H9 (cell line): ENCODE measurements around the gene RIPPLY3. TPM values are rescaled to one million over a fixed set of nuclear protein-coding genes. Genes with fewer than 3 reads are reported as not detected.

Experiments
- DNase-seq: peaks from one replicate; pipeline ENCODE4 v3.0.0-alpha.2; 2017
- H2AFZ ChIP-seq: one replicate; pipeline ENCODE4 v1.6.1; 2013; ENCODE audit warnings: mild to moderate bottlenecking, low read length, control low read depth, moderate library complexity
- H2AK5ac ChIP-seq: 2 replicates; pipeline ENCODE4 v1.6.1; 2013; ENCODE audit warnings: low read length, control low read depth, mixed read lengths; ENCODE audit not compliant: insufficient read length
- H2BK120ac ChIP-seq: one replicate; pipeline ENCODE4 v1.6.1; 2013; ENCODE audit warnings: low read depth, mild to moderate bottlenecking, low read length, control low read depth, inconsistent platforms; ENCODE audit not compliant: poor library complexity, severe bottlenecking
- H2BK12ac ChIP-seq: 2 replicates; pipeline ENCODE4 v1.6.1; 2013; ENCODE audit warnings: low read length, control low read depth, mixed read lengths, low read depth; ENCODE audit not compliant: insufficient read length
- H2BK15ac ChIP-seq: 2 replicates; pipeline ENCODE4 v1.6.1; 2013; ENCODE audit warnings: low read depth, low read length, control low read depth
- H2BK20ac ChIP-seq: one replicate; pipeline ENCODE4 v1.6.1; 2013; ENCODE audit warnings: low read depth, mild to moderate bottlenecking, low read length, control low read depth, inconsistent platforms; ENCODE audit not compliant: poor library complexity, severe bottlenecking
- H2BK5ac ChIP-seq: 2 replicates; pipeline ENCODE4 v1.6.1; 2013; ENCODE audit warnings: low read length, control low read depth, mixed read lengths; ENCODE audit not compliant: insufficient read length
- H3K14ac ChIP-seq: 2 replicates; pipeline ENCODE4 v1.6.1; 2013; ENCODE audit warnings: low read length, control low read depth; ENCODE audit not compliant: insufficient read depth
- H3K18ac ChIP-seq: 2 replicates; pipeline ENCODE4 v1.6.1; 2013; ENCODE audit warnings: low read depth, mild to moderate bottlenecking, mixed read lengths, low read length, control low read depth; ENCODE audit not compliant: insufficient read length
- H3K23ac ChIP-seq: 2 replicates; pipeline ENCODE4 v1.6.1; 2013; ENCODE audit warnings: low read length, control low read depth, mixed read lengths, low read depth; ENCODE audit not compliant: insufficient read length
- H3K23me2 ChIP-seq: 2 replicates; pipeline ENCODE4 v1.6.1; 2013; ENCODE audit warnings: low read depth, mild to moderate bottlenecking, mixed read lengths, low read length, control low read depth; ENCODE audit not compliant: insufficient read length, poor library complexity, severe bottlenecking
- H3K27ac ChIP-seq: 2 replicates; pipeline ENCODE4 v1.5.1; 2013; ENCODE audit warnings: low read length, control low read depth, mixed read lengths, low read depth; ENCODE audit not compliant: insufficient read length
- H3K27me3 ChIP-seq: 2 replicates; pipeline ENCODE4 v1.6.1; 2013; ENCODE audit warnings: low read length, control low read depth, inconsistent platforms; ENCODE audit not compliant: insufficient read depth
- H3K4ac ChIP-seq: 2 replicates; pipeline ENCODE4 v1.6.1; 2013; ENCODE audit warnings: low read depth, mild to moderate bottlenecking, control low read depth, inconsistent platforms, low read length, moderate library complexity
- H3K4me1 ChIP-seq: 2 replicates; pipeline ENCODE4 v1.6.1; 2013; ENCODE audit warnings: low read length, control low read depth, inconsistent platforms; ENCODE audit not compliant: insufficient read depth
- H3K4me2 ChIP-seq: 2 replicates; pipeline ENCODE4 v1.6.1; 2013; ENCODE audit warnings: low read length, control low read depth, mixed read lengths; ENCODE audit not compliant: insufficient read length, insufficient read depth
- H3K56ac ChIP-seq: 2 replicates; pipeline ENCODE4 v1.6.1; 2013; ENCODE audit warnings: low read depth, mild to moderate bottlenecking, mixed read lengths, low read length, control low read depth; ENCODE audit not compliant: insufficient read length
- H3K79me1 ChIP-seq: 2 replicates; pipeline ENCODE4 v1.6.1; 2013; ENCODE audit warnings: low read depth, mild to moderate bottlenecking, moderate library complexity, low read length, control low read depth, inconsistent platforms; ENCODE audit not compliant: insufficient read depth, poor library complexity, severe bottlenecking
- H3K79me2 ChIP-seq: 2 replicates; pipeline ENCODE4 v1.6.1; 2013; ENCODE audit warnings: low read length, control low read depth, inconsistent platforms; ENCODE audit not compliant: insufficient read depth
- H3K9ac ChIP-seq: 2 replicates; pipeline ENCODE4 v1.6.1; 2013; ENCODE audit warnings: low read length, control low read depth, mixed read lengths; ENCODE audit not compliant: insufficient read length; ENCODE audit errors: extremely low read depth
- H3K9me3 ChIP-seq: one replicate; pipeline ENCODE4 v1.6.1; 2013; ENCODE audit warnings: low read depth, low read length, inconsistent platforms; ENCODE audit not compliant: control insufficient read depth
- H3T11ph ChIP-seq: one replicate; pipeline ENCODE4 v1.6.1; 2013; ENCODE audit warnings: mild to moderate bottlenecking, low read length, control low read depth, inconsistent platforms
- H4K20me1 ChIP-seq: one replicate; pipeline ENCODE4 v1.6.1; 2013; ENCODE audit not compliant: control insufficient read depth, insufficient read length, insufficient read depth
- H4K5ac ChIP-seq: 2 replicates; pipeline ENCODE4 v1.6.1; 2013; ENCODE audit warnings: low read depth, mild to moderate bottlenecking, mixed read lengths, low read length, control low read depth; ENCODE audit not compliant: insufficient read length
- H4K8ac ChIP-seq: replicated peaks from 2 replicates; pipeline ENCODE4 v1.6.1; 2013; ENCODE audit warnings: low read length, control low read depth, mixed read lengths, low read depth; ENCODE audit not compliant: insufficient read length
- H4K91ac ChIP-seq: 2 replicates; pipeline ENCODE4 v1.6.1; 2013; ENCODE audit warnings: low read depth, mild to moderate bottlenecking, moderate library complexity, mixed read lengths, low read length, control low read depth; ENCODE audit not compliant: insufficient read length
- H3K27ac Mint-ChIP-seq, 3 experiments: 2 replicates in 2 of 3; 3 replicates in 1 of 3; pipeline ENCODE4 v1.8.0; 2020 to 2021; ENCODE audit warnings: mixed read lengths in 3 of 3, mild to moderate bottlenecking in 1 of 3, moderate library complexity in 1 of 3
- H3K27me3 Mint-ChIP-seq: 2 replicates; pipeline ENCODE4 v1.8.0; 2021; ENCODE audit warnings: low read depth, mild to moderate bottlenecking, moderate library complexity, mixed read lengths
- H3K36me3 Mint-ChIP-seq, 3 experiments: 2 replicates in 2 of 3; 3 replicates in 1 of 3; pipeline ENCODE4 v1.8.0; 2020 to 2021; ENCODE audit warnings: low read depth in 3 of 3, mixed read lengths in 3 of 3; ENCODE audit not compliant: insufficient read depth in 1 of 3
- H3K4me1 Mint-ChIP-seq, 2 experiments: 2 replicates each; pipeline ENCODE4 v1.8.0; 2020; ENCODE audit warnings: mixed read lengths in 2 of 2
- H3K4me3 Mint-ChIP-seq, 2 experiments: 2 replicates in 1 of 2; 3 replicates in 1 of 2; pipeline ENCODE4 v1.8.0; 2020 to 2021; ENCODE audit warnings: mild to moderate bottlenecking in 2 of 2, mixed read lengths in 2 of 2, moderate library complexity in 1 of 2
- H3K9me3 Mint-ChIP-seq, 2 experiments: 2 replicates in 1 of 2; 3 replicates in 1 of 2; pipeline ENCODE4 v1.8.0; 2020; ENCODE audit warnings: mild to moderate bottlenecking in 2 of 2, mixed read lengths in 2 of 2, moderate library complexity in 1 of 2
- CTCF ChIP-seq: fragments of 200-600 bp; sonication (generic); conservative IDR thresholded peaks from 3 replicates; pipeline ENCODE4 v1.8.0; 2021; ENCODE audit warnings: antibody characterized with exemption, mild to moderate bottlenecking
- WGBS: extraction: QIAGEN DNeasy Blood & Tissue Kit; methylation state at CpG from one replicate; pipeline ENCODE4 v1.1.7; 2013; ENCODE audit warnings: missing lambda C conversion rate, low lambda C conversion rate, mixed read lengths; ENCODE audit not compliant: insufficient read length; ENCODE audit errors: extremely low coverage; 5-methylcytosine and 5-hydroxymethylcytosine counted together
- total RNA-seq: library from RNA; stranded (reverse); gene quantifications from 2 replicates; pipeline ENCODE4 v1.2.1, GENCODE V29; 2021

RIPPLY3 gene
- total RNA-seq, 1 experiment from 2014 or later = 1.9 TPM

- H2BK12ac ChIP-seq = no peak overlapping the region
- peaks cover 2% of the 10 kb centered on the region; the same call in 1 of the 2 replicates for H3K27me3 ChIP-seq
- no peak overlapping the region for H2AK5ac ChIP-seq
- no peak for TF ChIP-seq CTCF
- no peak overlapping the region for H4K91ac ChIP-seq
- no peak overlapping the region for H3K14ac ChIP-seq
- H3K4me1 Mint-ChIP-seq = peaks cover 14 to 17% of the 10 kb centered on the region in 2 experiments
- no peak overlapping the region for H3K4me2 ChIP-seq
- H3K4ac ChIP-seq = no peak overlapping the region
- H4K8ac ChIP-seq = no peak overlapping the region
- H3K27me3 Mint-ChIP-seq = peaks cover 27% of the 10 kb centered on the region
- no peaks in the 10 kb centered on the region for H3K9me3 ChIP-seq
- no peak overlapping the region for H3K23ac ChIP-seq
- H3K56ac ChIP-seq = no peak overlapping the region
- peaks cover 4% of the 10 kb centered on the region; the same call in 1 of the 2 replicates for H3K4me1 ChIP-seq
- H3K23me2 ChIP-seq = peaks cover 8% of the 10 kb centered on the region
- no peaks in the 10 kb centered on the region for H3K79me1 ChIP-seq
- no peak overlapping the region for H3K27ac ChIP-seq
- WGBS = no CpG with 5 or more reads among the region's 6 CpGs
- no peaks in the 10 kb centered on the region for H4K20me1 ChIP-seq
- no peak overlapping the region for H2BK120ac ChIP-seq
- H3K79me2 ChIP-seq = no peaks in the 10 kb centered on the region
- H2BK15ac ChIP-seq = no peak overlapping the region
- no peak overlapping the region for H4K5ac ChIP-seq
- H3K9me3 Mint-ChIP-seq = no peaks in the 10 kb centered on the region
- no peak overlapping the region for H3K9ac ChIP-seq
- no peaks in the 10 kb centered on the region for H3K36me3 Mint-ChIP-seq
- no peak overlapping the region for H3K4me3 Mint-ChIP-seq
- no peak overlapping the region for H3K18ac ChIP-seq
- no peak overlapping the region for H2BK20ac ChIP-seq
- DNase-seq = no peak
- H3K27ac Mint-ChIP-seq = no peak overlapping the region
- no peak overlapping the region for H2BK5ac ChIP-seq
- H3T11ph ChIP-seq = no peak overlapping the region
- H2AFZ ChIP-seq = no peak overlapping the region
Measured at GRCh38 chr21:36981977-36982700, 24.4 kb upstream of the RIPPLY3 start.
